ENCODE results near the gene SORT1. TPM values are rescaled to one million over a fixed set of nuclear protein-coding genes. Genes with fewer than 3 reads are reported as not detected.

The SORT1 gene
- total RNA-seq, 1 experiment from 2014 or later: 47.9 TPM

DNA sequence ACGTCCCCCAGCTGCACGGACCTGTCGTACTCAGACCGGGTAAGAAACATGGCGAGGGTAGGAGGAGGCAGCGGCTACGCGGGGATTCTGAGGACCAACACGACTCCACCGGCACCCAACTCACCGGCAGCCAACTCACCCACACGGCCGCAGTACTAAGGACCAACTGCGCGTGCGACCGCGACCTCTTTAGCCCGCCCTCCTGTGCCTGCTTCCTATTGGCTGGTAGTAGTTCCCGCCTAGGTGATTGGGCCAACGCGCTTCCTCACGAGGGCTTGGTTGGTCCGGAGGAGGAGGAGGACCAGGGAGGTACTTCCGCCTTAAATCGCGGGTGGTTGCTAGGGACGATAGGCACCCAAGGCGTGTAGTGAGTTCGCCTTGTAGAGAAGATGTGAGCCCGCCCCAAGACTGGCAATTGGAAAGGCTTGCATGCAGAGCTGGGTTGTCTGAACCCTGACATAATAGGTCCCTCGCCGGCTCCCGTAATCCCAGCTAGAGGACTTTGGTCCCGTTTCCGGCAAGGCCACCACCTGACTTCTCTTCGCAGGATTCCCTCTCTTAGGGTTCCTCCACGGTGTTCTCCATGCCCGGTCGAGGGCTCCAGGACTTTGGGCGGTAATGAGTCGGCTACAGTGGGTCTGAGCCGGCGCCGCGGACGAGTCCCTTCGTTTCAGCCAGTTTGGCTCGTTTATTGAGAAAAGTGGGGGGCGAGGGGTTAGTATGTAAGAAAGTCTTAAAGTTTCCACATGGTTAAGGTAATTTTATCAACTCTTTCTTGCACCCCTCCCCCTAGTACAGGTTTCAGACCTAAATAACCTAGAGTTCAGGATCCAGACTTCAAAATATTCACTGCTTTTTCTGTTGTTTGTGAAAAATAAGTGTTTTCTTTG, 28.8 kb upstream of the SORT1 start, which contains the start of gene PSMA5:
Gene PSMA5 (minus strand): TSS at position 168 of the 890 bp plus-strand sequence. CDS start 118 bp downstream, at position 50.
- Histone ChIP-seq H3K4ac (ENCODE audit: low read depth, low read length) (no peak within 1 kb of the TSS), H4K8ac (replicated peaks; ENCODE audit: insufficient read length, low read depth, low read length) (no peak within 1 kb of the TSS), H2BK5ac (ENCODE audit: insufficient read length, low read length) (no peak within 1 kb of the TSS), H2BK15ac (ENCODE audit: low read depth, low read length) (no peak within 1 kb of the TSS), H3K27me3 (ENCODE audit: insufficient read depth, low read length) (no peaks in the 10 kb centered on the region), H3K23me2 (ENCODE audit: insufficient read length, low read depth, low read length, poor library complexity, severe bottlenecking) (peaks cover 2% of the 10 kb centered on the region), H3K79me1 (ENCODE audit: insufficient read depth, low read depth, low read length, poor library complexity, severe bottlenecking) (no peaks in the 10 kb centered on the region), H3K56ac (ENCODE audit: insufficient read length, low read depth, low read length) (no peak within 1 kb of the TSS), H3K4me1 (ENCODE audit: insufficient read depth, low read length) (no peaks in the 10 kb centered on the region; the same call in 1 of the 2 replicates), H4K91ac (ENCODE audit: insufficient read length, low read depth, low read length) (no peak within 1 kb of the TSS), H3K79me2 (ENCODE audit: insufficient read depth, low read length) (peaks cover 18% of the 10 kb centered on the region; the same call in 1 of the 2 replicates), H2BK20ac (ENCODE audit: low read depth, low read length, poor library complexity, severe bottlenecking) (no peak within 1 kb of the TSS), H3K14ac (ENCODE audit: insufficient read depth, low read length) (peak within 1 kb of the TSS; percentile 70), H3T11ph (ENCODE audit: low read length) (no peak within 1 kb of the TSS), H2BK120ac (ENCODE audit: low read depth, low read length, poor library complexity, severe bottlenecking) (no peak within 1 kb of the TSS), H2BK12ac (ENCODE audit: insufficient read length, low read depth, low read length) (no peak within 1 kb of the TSS), H3K4me2 (ENCODE audit: insufficient read depth, insufficient read length, low read length) (peak within 1 kb of the TSS; percentile 75), H3K18ac (ENCODE audit: insufficient read length, low read depth, low read length) (peak within 1 kb of the TSS; percentile 61), H3K9me3 (ENCODE audit: control insufficient read depth, low read depth, low read length) (no peaks in the 10 kb centered on the region), H3K27ac (ENCODE audit: insufficient read length, low read depth, low read length) (peak within 1 kb of the TSS; percentile 2), H4K5ac (ENCODE audit: insufficient read length, low read depth, low read length) (no peak within 1 kb of the TSS), H3K23ac (ENCODE audit: insufficient read length, low read depth, low read length) (no peak within 1 kb of the TSS), H3K9ac (ENCODE audit: extremely low read depth, insufficient read length, low read length) (peak within 1 kb of the TSS; percentile 73), H4K20me1 (ENCODE audit: control insufficient read depth, insufficient read depth, insufficient read length) (no peaks in the 10 kb centered on the region), H2AFZ (ENCODE audit: low read length) (no peak within 1 kb of the TSS), H2AK5ac (ENCODE audit: insufficient read length, low read length) (no peak within 1 kb of the TSS)
- TF ChIP-seq, protein P1, sequence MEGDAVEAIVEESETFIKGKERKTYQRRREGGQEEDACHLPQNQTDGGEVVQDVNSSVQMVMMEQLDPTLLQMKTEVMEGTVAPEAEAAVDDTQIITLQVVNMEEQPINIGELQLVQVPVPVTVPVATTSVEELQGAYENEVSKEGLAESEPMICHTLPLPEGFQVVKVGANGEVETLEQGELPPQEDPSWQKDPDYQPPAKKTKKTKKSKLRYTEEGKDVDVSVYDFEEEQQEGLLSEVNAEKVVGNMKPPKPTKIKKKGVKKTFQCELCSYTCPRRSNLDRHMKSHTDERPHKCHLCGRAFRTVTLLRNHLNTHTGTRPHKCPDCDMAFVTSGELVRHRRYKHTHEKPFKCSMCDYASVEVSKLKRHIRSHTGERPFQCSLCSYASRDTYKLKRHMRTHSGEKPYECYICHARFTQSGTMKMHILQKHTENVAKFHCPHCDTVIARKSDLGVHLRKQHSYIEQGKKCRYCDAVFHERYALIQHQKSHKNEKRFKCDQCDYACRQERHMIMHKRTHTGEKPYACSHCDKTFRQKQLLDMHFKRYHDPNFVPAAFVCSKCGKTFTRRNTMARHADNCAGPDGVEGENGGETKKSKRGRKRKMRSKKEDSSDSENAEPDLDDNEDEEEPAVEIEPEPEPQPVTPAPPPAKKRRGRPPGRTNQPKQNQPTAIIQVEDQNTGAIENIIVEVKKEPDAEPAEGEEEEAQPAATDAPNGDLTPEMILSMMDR (conservative IDR thresholded peaks at IDR 0.05): no peak
- Mint-ChIP-seq H3K4me1 (peaks cover 18 to 21% of the 10 kb centered on the region in 2 experiments), H3K4me3 (peak within 1 kb of the TSS; percentile 93 to 96), H3K36me3 (ENCODE audit: insufficient read depth in 1 of 3, low read depth in 3 of 3) (peaks cover 5 to 7% (median 5%) of the 10 kb centered on the region in 3 experiments; a peak in 3 of 7 replicates), H3K9me3 (no peaks in the 10 kb centered on the region), H3K27ac (peak within 1 kb of the TSS; percentile 92 to 97 (median 95); a peak in 6 of 7 replicates), H3K27me3 (ENCODE audit: low read depth) (no peaks in the 10 kb centered on the region)
- DNase-seq: peak; percentile 98
- no CpG with 5 or more reads among the region's 50 CpGs for whole genome bisulfite sequencing (ENCODE audit: extremely low coverage, insufficient read length, low lambda C conversion rate)
